ENCODE results near the gene LZTFL1.

Gene LZTFL1, protein sequence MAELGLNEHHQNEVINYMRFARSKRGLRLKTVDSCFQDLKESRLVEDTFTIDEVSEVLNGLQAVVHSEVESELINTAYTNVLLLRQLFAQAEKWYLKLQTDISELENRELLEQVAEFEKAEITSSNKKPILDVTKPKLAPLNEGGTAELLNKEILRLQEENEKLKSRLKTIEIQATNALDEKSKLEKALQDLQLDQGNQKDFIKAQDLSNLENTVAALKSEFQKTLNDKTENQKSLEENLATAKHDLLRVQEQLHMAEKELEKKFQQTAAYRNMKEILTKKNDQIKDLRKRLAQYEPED

GRCh38 chr3:45841757-45842491 is at the start of gene LZTFL1:
TSS of gene LZTFL1 (minus strand) at chr3:45842119. CDS start at chr3:45841991, 128 bp downstream.
- peak; percentile 93 for DNase-seq

GRCh38 chr3:45890405-45890804 is 48.5 kb upstream of the LZTFL1 start:
- DNase-seq = no peak

GRCh38 chr3:45889337-45889736 is 47.4 kb upstream of the LZTFL1 start:
- no peak for DNase-seq

- DNase-seq = no peak
These were observed 46.0 kb upstream of the LZTFL1 start for GRCh38 chr3:45887759-45888511.

GRCh38 chr3:45887285-45887684 is 45.4 kb upstream of the LZTFL1 start:
- no peak for DNase-seq

GRCh38 chr3:45885979-45886705 is 44.2 kb upstream of the LZTFL1 start, which contains the start of gene CCR9:
TSS of gene CCR9 (plus strand) at chr3:45886543. CDS start at chr3:45894934, 8,391 bp downstream.
- no peak for DNase-seq

GRCh38 chr3:45884368-45885201 is 42.7 kb upstream of the LZTFL1 start:
- DNase-seq = no peak

DNA sequence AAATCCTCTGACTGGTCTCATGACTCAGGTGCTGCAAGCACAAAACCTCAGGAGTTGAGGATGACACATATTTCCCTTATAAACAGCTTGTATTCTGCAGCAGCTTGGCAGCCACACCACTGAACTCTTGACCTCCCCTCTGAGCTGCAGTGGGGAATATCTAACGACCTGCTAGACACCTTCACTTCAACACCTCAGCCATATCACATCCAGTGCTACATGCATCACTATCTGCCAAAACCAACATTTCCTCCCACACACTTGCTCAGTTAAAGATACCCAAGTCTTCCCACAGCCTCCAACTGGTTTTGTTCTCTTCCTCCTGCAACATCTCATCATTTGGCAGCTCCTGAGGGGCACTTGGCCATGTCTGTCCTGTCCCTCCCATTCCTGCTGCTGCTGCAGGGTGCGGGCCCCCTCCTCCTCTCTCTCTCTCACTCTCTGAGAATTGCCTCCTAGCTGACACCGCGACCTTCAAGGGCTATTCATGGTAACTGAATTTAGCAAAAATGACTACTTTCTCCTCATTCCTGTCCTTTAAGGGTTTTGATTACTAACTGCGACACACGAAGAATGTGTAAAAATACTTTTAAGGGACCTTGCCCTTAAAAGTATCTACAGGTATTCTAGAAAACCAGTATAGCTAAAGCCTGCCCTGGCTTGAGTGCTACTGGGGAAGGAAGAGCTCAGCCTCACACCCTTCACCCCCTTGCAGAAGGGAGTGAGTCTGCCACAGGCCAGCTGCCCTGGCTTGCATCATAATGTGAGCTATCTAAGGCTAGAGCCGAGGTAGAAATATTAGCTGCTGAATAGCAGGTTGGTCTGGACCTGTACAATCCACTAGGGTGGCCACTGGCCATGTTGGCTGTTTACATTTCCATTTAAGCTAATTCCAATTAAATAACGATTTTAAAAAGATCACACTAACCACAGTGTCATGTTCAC is 39.4 kb upstream of the LZTFL1 start:
- DNase-seq = peak; percentile 34

GRCh38 chr3:45880725-45881077 is 38.8 kb upstream of the LZTFL1 start:
- no peak for DNase-seq

DNA sequence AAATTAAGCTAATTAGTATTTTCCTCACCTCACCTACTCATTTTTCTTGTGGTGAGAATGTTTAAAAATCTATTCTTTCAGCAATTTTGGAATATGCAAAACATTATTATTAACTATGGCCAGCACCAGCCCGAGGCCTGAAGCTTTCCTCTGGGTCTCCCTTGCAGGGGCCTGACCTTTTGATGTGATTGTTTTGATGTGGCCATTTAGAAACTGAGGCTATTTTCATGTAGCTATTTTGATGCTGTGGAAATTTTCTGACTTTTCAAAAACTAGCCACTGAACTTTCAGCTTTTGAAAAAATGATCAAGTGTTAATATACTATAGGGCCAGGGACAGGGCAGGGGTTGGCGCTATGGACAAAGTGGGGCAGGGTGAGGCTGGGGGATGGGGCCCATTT is 36.2 kb upstream of the LZTFL1 start:
- DNase-seq = no peak

- no peak for DNase-seq
These were observed 32.9 kb upstream of the LZTFL1 start for GRCh38 chr3:45874677-45875346.

- DNase-seq = no peak
These were observed 31.7 kb upstream of the LZTFL1 start for GRCh38 chr3:45873638-45874037.

- no peak for DNase-seq
These were observed 31.1 kb upstream of the LZTFL1 start for GRCh38 chr3:45873036-45873435.

GRCh38 chr3:45872569-45872968 is 30.6 kb upstream of the LZTFL1 start:
- DNase-seq = no peak

DNA sequence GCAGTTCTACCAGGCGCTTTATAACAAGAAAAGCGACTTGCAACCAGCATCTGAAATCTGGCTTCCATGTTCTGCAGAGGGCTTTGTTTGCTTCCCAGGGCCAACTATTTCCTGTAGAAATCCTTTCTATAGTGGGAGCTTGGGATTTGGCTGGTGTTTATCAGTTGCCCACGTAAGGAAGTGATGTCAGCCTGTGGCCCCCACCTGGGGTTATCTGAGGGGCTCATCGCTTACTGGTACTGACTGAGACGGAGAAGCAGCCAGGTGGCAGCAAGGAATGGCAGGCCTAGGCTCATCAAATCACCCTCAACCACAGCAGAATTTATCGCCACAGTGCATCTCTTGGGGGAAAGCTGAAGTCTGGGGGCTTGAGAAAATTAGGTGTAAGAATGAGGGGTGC is 29.9 kb upstream of the LZTFL1 start:
- no peak for DNase-seq

- DNase-seq = peak; percentile 71
These were observed 28.2 kb upstream of the LZTFL1 start for GRCh38 chr3:45870099-45870498.

DNA sequence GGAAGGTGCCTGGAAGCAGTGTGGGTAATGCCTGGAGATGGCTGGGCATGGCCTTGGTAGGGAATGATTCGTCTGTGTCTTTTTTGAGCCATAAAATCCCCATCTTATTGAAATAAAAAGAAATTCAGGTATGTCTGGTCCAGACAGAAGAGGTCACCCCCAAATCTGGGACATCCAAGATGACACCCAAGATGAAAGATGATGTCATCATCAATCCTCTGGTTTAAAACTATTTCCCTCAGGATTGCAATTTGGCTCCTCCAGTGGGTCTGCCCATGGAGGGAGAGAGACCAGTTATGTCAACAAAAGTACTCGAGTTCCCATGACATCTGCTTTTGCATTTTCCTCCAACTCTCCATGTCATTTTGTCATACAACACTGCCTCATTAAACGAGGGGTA is 27.7 kb upstream of the LZTFL1 start:
- DNase-seq = no peak

GRCh38 chr3:45868650-45869049 is 26.7 kb upstream of the LZTFL1 start:
- no peak for DNase-seq

- DNase-seq = no peak
These were observed 26.3 kb upstream of the LZTFL1 start for GRCh38 chr3:45868213-45868612.

- no peak for DNase-seq
These were observed 23.6 kb upstream of the LZTFL1 start for GRCh38 chr3:45865563-45865962.

All from CD4-positive, alpha-beta T cell treated with Interleukin-15 for 1 hour (primary cell).